GDM1 (cell line): Measurements from ENCODE around the gene MTX1.
"Not testable (repeated sequence)": the region's sequence is repeated elsewhere in the genome, so short reads cannot be mapped to it uniquely, and the experiment has no call there.

Experiments
- DNase-seq: peaks from one replicate; lab custom pipeline; 2025; lab: John Stamatoyannopoulos, UW

MTX1 gene

DNA sequence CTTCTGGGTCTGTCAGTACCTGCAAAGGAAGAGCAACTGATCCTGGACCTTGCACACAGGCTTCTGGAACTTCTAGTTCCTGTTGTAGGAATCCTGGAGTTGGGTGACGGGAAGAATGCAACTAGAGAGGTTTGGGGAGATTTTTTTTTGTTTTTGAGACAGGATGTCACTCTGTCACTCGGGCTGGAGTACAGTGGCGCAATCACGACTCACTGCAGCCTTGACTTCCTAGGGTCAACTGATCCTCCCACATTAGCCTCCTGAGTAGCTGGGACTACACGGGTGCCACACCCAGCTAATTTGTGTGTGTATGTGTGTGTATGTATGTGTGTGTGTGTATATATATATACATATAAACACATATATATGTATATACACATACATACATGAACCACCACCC is 28.0 kb downstream of the MTX1 start:
- DNase-seq: no peak

DNA sequence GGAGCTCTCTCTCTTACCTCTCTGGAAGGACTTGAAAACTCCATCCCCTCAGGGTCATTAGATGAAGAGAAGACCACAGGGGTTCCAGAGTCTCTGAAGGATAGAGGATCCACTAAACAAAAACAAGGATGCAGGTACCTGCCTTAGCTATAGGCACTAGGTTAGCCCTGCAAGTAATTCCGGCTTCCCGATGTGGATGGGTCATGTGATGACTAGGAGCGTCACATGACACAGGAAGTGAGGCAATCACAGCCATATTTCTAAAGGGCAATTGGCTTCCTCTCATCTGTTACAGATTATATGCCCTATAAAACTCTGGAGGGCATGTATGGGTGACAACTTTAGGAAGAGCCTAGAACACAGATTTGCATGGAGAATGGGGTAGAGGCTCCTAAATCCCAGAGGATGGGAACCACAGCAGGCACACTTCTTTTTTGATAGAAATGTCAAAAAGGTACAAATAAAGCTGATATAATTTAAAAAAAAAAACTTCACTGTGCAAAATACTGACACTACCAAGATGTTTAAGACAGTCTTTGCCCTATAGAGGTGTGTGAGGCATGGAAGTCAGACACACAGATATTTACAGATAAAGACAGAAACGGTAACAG is 32.7 kb downstream of the MTX1 start:
- DNase-seq: peak; percentile 54

DNA sequence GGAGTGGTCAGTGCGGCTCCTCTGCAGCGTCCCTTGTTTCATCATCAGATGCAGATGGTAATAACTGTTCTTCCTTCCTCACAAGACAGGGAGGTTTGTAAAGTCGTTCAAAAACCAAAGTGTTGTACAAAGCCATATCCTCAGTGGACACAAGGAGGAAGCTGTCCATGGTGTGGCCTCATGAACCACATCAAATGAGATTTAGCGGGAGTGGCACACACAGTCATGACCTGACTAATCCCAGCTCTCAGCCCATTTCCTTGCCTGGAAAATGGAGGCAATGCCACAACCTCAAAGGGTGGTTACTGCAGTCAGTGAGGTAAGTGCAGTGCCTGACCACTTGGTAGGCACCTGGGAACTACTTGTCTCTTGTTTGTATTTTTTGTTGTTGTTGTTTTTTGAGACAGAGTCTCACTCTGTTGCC is 33.4 kb downstream of the MTX1 start:
- DNase-seq: no peak

DNA sequence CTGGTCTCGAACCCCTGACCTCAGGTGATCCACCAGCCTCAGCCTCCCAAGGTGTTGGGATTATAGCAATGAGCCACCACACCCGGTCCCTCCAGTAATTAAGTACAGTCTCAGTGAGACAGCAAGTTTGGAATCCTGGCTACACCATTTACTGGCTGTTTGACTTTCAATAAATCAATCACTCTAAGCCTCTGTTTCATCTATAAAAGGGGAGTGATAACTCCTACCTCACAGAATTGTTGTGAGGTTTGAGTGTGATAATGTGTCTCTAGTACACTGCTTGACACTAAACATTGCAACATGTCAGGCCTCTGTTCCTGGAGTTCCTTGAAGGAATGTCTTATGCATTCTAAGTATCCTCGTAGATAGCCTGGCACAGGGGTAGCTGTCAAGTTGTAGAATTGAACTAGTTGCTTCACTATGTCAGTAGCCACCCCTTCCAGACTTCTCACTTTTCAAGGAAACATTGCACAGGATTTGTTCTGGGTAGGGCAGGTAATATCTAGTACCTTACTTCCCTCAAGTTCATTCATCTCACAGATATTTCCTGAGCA is 34.4 kb downstream of the MTX1 start:
- no peak for DNase-seq

DNA sequence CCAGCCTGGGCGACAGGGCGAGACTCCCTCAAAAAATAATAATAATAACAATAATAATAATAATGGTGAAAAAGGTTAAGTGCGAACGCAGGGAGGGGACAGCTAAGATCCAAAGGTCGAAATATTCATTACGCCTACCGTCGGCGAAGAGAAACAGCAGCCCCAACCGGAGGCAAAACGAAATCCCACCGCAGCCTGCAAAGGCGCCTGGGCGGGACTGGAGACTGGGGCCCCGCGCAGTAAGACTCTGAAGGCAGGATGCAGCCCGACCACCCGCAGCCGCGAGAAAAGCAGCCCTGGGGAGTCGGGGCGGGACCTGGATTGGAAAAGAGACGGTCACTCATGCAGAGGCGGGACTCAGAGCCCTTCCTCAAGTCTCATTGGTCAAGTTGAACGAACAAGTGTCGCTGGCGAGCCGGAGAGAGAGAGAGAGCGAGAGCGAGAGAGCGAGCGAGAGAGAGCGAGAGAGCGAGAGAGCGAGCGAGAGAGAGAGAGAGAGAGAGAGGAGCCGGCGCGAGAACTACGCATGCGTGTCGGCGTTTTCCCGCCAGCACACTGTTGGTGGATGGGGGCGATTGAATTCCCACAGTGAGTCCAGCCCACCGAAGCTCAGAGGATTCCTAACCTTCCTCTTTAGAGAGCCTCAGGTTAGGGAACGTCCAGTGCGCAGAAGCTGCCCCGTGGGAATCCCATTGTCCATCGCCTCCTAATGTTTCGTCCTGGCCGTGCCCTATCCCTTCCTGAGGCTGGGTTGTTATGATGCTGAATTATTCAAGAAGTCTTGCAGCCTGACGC is 36.1 kb downstream of the MTX1 start:
- DNase-seq: peak; percentile 96

DNA sequence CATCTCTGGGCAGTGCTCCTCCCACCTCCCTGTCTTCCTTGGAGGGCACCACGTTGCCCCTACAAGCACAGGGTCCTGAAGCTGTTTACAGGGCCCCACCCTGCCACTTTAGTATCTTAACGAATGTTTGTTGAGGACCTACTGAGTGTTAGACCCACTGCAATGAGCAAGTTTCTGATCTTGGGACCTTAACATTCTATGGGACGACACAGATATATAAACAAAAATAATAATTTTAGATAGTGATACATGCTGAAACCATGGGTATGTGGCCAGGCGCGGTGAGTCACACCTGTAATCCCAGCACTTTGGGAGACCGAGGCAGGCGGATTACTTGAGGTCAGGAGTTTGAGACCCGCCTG is 36.6 kb downstream of the MTX1 start:
- no peak for DNase-seq

DNA sequence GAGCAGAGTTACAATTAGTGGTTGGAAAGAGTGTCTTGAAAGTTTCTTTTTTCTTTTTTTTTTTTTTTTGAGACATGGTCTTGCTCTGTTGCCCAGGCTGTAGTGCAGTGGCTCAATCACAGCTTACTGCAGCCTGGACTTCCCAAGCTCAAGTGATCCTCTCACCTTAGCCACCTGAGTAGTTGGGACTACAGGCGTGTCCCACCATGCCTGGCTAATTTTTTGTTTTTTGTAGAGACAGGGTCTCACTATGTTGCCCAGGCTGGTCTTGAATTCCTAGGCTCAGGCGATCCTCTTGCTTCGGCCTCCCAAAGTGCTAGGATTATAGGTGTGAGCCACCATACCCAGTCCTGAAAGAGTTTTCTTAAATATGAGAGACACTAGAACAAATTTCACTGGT is 38.3 kb downstream of the MTX1 start:
- DNase-seq: not testable (repeated sequence)

DNA sequence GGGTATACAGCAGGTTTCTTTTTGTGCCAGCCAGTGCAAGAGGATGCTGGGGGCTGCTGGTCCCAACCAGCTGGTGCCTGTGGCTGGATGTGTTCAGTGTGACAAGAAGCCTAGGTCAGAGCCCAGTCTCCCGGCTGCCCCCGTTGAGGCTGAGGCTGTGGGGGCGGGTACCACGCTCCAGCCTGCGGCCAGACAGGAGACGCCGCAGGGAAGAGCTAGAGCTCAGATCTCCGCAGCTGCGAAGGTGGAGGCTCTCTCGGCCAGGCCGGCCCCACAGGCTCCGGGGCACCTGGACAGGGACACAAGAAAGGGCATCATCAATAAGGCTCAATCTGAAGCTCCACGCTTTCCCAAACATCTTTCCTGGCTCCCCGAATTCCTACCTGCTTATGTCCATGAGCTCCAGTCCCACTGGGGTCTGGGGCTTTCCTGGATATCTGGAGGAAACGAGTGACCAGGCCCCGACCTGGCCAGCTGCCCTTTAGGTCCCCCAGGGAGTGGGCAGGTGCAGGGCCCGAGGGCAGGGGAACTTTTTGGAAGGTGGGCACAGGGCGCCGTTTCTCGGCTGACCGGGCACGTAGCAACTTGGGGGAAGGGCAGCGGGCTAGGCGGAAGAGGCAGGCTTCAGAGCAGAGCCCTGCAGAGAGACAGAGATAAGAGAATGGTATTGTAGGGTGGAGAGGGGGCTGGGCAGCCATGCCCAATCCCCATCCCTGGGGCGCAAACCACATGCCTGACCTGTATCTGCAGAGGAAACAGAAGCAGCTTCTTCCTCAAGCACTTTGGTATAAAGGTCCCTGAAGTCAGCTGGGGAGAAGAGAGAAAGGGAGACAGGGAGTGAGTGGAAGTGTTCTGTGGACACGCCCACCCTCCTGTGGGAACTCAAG is 39.4 kb downstream of the MTX1 start:
- DNase-seq: no peak

DNA sequence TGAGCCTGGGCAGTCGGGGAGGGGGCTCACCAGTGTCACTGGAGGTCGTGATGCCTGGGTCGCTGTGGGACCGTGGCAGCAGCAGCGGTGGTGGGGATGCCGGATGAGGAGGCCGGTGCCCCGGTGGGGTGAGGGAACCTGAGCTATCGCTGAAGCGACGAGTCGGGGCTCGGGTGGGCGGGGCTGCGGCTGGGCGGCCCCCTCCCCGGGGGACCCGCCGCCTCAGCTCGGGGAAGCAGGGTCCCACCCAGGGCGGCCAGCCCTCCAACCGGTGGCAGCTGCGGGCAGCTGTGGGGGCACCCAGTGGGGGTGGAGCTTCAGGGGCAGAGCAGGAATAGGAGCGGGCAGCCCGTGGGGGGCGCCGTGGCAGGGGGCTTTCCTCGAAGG is 41.7 kb downstream of the MTX1 start:
- DNase-seq: no peak

DNA sequence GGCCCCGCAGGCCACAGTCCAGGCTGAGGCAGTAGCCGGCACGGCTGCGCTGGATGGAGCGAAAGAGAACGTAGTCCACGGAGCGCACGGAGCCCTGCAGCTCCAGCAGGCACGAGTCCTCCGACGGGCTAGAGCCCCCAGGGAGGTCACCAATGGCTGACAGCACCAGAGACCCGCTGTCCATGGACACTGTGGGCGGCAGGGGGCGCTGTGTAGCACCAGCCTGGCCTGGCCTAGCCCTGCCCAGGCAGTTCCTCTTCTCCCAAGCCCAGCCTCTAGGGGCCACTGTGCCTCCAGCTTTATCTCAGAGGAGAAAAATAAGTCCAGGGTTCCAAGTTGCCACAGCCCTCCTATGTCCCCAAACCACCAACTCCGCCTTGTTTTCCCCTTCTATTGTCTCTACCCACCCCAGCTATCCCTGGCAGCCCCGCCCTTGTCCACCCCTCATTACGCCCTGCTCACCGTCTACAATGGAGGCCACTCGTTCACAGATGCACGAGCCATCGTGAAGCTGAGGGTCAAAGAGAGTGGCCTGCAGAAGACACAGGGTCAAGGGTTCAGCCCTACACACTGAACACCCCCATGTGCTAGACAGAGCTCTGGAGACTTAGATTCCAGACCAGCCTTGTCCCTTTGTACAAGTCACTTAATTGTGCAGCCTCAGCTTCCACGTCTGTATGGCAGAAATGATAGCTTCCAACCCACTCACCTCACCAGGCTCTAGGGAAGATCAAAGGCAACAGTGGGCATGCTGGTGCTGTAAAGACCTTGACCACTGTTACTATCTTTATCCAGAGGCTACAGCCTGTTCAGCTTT is 42.3 kb downstream of the MTX1 start:
- peak; percentile 85 for DNase-seq

DNA sequence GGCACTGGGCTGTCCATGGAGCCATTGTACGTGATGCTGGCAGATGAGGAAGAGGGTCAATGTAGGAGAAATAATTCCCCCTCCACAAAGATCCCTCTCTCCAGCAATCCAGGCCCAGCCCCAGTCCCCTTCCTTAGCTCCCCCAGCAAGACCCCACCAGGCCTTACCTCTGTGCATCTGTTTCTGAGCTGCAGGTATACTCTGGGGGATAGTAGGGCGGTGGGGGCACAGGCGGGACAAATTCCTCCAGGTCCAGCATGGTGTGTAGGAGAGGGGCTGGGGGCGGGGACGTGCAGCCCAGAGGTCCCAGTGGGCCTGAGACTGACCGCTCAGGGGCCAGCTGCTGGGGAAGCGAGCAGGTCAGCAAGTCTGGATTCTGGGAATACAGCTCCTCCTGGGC is 43.1 kb downstream of the MTX1 start:
- DNase-seq: no peak

DNA sequence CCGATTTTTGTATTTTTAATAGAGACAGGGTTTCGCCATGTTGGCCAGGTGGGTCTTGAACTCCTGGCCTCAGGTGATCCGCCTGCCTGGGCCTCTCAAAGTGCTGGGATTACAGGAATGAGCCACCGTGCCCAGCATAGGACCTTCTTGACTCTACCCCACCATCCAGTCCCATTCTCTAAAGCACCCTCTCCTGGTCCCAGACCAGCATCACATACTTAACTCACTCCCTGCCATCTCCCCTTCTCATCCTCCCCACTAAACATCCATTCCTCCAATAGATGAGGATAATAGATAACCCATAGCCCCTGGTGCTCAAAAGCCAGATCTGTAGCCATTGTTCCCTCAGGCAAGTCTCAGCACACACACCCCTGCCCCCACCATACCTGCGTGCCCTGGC is 44.7 kb downstream of the MTX1 start:
- DNase-seq: no peak

DNA sequence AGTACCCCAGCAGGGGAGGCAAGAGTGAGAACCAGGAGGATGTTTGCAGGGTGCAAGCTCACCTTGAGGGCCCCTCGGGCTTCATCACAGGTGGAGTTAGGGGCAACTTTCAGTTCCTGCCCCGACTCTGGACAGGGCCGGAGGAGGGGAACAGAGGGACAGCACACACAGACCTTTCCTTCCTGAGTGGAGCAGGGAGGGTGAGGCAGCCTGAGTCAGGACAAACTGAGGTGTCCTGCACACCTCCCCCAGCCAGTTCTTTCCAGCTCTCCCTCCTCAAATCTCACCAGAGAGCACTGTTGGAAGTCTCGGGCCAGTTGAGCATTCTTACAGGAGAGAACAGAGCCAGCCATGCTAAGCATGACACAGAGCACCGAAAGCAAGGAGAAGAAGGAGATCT is 45.3 kb downstream of the MTX1 start:
- no peak for DNase-seq

DNA sequence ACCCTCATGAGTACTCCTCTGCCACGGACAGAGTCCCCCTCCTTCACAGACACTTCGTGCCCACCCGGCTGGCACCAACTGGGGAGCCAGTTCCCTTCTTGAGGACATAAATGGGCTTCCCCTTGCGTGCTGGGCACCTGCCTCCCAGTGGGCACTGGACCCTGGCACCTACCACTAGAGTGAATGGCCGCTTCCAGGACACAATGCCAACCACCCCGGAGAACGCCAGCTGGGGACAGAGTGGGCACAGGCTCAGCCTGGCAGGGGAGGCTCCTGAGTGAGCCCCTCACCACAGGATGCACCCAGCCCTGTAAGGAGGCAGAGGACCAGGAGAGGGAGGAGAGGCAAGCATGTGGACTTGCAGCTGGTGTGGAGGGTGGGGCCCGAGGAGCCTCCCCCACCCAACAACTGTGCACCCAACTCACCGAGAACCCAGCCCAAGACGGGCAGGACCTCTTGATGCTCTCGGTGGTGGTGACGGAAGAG is 45.8 kb downstream of the MTX1 start:
- no peak for DNase-seq

DNA sequence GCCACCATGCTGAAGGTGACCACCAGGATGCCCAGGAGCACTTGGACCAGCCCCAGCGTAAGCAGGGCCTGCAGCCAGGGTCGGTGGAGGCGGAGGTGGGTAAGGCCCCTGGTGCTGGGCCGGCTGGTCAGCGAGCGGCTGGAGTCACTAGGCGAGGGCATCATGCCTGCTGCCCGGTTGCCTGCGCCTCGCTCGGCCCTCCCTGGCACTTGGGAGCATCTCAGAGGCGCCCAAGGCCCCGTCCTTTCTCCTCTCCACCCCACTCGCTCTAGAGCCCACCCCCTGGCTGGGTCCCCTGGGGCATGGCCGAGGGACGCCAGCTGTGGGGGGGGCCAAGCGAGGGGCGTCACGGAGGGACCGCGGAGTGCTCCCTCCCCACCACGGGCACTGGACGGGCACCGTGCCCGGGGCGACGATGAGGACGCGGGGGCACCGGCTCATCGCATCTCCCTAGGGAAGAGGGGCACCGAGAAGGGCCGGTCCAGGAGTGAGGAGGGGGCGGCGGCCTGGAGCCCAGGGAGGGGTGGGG is 46.3 kb downstream of the MTX1 start:
- no peak for DNase-seq

DNA sequence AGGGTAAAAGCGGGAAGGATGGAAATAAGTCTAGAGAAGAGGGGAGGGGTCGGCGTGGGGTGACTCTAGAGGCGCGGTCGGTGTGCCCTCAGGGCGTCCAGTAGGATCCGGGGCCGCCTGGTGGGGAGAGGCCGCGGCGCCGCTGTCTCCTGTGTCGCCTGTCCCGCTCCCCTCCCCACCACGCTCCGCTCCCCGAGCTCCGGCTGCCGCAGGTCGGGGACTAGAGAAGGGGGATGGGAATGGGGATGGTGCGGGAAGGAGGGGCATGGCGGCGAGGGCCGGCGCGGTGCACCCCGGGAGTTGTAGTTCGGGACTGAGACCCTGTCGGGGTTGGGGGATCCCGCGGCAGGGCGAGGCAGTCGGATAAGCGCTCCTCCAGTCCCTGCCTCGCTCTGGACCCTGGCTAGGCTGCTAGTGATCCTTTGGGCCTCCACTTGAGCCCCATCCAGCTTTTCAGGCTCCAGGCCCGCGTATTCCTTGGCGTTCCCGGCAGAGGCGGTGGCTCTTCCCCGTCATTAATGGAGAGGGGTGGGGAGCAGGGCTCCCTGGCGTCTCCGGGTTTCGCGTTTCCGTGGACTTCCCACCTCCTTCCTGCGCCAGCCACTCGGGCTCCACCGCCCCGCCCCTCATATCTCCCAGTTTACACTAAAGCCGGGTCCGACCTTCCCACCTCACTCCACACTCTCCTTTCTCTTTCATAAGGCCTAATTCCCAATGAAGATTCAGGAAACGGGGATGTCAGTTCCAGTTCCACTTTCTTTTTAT is 46.9 kb downstream of the MTX1 start, which contains the start of gene ENTREP3:
TSS of gene ENTREP3 (minus strand) at position 241 of the 765 bp plus-strand sequence. CDS start 606 bp downstream, outside the sequence.
- DNase-seq: peak; percentile 66

DNA sequence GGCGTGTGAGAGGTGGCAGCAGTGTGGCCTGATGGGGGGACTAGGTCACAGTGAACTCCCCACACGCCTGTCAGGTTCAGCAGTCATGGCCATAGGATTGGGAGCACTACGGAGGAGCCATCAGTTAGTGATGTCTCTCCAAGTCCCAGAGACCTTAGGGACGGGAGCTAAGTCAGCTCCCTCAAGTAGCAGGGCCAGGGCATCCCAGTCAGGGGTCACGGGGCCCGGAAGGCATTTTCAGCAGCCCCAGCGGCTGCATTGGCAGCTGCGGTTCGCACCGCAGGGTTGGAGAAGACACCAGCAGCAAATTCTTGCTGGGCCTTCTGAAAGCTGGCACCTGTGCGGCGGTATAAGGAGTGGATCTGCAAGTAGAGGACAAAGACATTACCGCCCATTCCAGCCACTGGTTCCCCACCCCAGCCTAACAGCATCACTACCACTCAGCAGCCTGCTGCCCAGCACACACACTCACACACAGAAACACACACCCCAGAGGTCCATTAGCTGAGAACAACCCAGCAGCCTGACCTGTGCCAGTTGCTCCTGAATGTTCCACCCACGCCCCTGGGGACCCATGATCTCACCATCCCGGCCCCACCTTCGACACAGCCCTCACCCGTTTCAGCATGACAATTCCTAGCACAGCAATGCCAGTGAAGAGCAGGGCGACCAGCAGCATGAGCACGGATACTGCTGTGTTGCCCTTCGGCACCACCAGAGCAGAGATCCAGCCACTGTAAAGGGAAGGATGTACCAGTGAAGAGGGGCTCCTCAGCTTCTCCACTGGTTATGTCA is 47.8 kb downstream of the MTX1 start:
- DNase-seq: no peak

DNA sequence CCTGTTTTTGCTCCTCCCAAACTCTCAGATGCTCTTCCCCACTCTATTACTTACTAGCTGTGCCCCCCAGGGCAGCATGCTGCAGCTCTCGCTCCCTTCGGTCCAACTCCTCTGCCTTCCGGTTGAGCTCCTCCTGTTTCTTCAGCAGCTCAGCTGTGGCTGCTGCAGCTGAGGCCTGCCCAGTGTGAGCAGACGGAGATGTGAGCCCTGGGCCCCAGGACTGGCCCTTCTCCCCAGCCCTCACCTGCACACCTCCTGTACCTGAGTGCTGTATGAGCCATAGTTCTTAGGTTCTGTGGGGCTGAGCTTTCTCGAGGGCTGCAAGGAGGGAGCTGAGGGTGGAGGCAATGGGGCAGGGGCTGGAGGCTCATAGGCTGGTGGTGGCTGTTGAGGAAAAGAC is 51.8 kb downstream of the MTX1 start:
- no peak for DNase-seq

DNA sequence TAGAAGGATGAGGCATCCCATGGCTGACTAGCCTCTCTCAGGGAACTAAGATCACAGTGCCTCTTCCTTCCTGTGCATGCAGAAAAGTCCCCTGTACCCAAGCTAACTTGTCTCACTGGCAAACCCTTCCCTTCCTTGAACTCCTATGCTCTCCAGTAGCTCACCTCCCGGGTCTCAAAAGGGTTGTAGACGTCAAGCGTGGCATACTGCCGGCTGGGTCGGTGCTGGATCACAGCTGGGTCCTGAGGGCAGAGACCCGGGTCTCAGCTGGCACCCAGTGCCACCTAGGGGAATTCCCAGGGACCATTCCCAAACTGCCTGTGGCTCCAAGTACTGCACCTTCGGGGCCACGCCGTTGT is 53.0 kb downstream of the MTX1 start:
- no peak for DNase-seq
